Tibial artery (tissue), 4 donors: ENCODE results near the gene KIRREL3.

Source experiments
- DNase-seq, 2 donors: peaks; one replicate each; pipeline ENCODE4 v3.0.0-alpha.2; 2019
- H3K27ac ChIP-seq, 2 donors: fragments of 200-600 bp; sonication (generic) in 1 of 2; 1 replicate in 1 of 2; 2 replicates in 1 of 2; pipeline ENCODE4 v1.5.1; 2018 to 2019; ENCODE audit warnings: mild to moderate bottlenecking in 1 of 2
- H3K27me3 ChIP-seq, 2 donors: fragments of 200-600 bp; sonication (generic) in 1 of 2; one replicate each; pipeline versions ENCODE4 v1.5.1 to v1.6.0; 2016 to 2019
- H3K36me3 ChIP-seq, 3 donors: fragments of 200-600 bp; sonication (generic) in 2 of 3; one replicate each; pipeline ENCODE4 v1.5.1; 2016 to 2019; ENCODE audit warnings: mild to moderate bottlenecking in 2 of 3
- H3K4me1 ChIP-seq, 4 donors: fragments of 200-600 bp; sonication (generic) in 2 of 4; 1 replicate in 3 of 4; 2 replicates in 1 of 4; pipeline ENCODE4 v1.5.1; 2016 to 2019
- H3K4me3 ChIP-seq, 2 donors: fragments of 200-600 bp; sonication (generic) in 1 of 2; 1 replicate in 1 of 2; 2 replicates in 1 of 2; pipeline ENCODE4 v1.5.1; 2018 to 2019; ENCODE audit warnings: mild to moderate bottlenecking in 2 of 2
- H3K9me3 ChIP-seq, 3 donors: fragments of 200-600 bp; sonication (generic) in 1 of 3; one replicate each; pipeline ENCODE4 v1.5.1; 2016 to 2019
- intact Hi-C: fragments of 100-400 bp; cut with DNase I; formaldehyde crosslinking; loops from one replicate; pipeline ENCODE4 v1.15.0; 2023; ENCODE audit warnings: low total_unique reads
- TF ChIP-seq, protein P1 (sequence below), 2 experiments: fragments of 200-600 bp in 1 of 2; fragments of 450-650 bp in 1 of 2; IDR thresholded peaks; one replicate each; pipeline ENCODE4 v1.5.1; 2017 to 2019; ENCODE audit warnings: antibody characterized with exemption in 2 of 2, mild to moderate bottlenecking in 1 of 2, moderate library complexity in 1 of 2

KIRREL3 gene

DNA sequence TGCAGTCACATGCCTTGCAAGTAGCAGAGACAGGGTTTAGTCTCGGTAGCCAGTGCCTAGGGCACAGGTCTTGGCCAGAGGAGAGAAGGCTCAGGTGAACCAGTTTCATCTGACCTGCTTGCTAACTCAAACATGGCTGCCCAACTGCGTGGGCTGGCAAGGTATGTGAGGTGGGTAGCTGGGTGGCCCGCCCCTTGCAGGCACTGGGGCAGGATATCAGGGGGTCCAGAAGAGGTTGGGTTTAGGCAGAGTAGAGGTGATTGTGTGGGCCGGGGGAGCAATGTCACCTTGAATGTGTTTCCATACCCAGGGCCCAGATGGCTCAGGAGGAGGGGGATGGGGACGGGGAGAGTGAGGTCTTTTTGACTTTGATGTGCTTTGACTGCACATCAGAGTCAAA is 607.4 kb downstream of the KIRREL3 start:
- Histone ChIP-seq H3K27ac (no peak overlapping the region), H3K36me3 (no peaks in the 10 kb centered on the region), H3K27me3 (no peaks in the 10 kb centered on the region), H3K4me3 (no peak overlapping the region), H3K4me1 (peaks cover 0 to 14% (median 2%) of the 10 kb centered on the region in 4 donors), H3K9me3 (no peaks in the 10 kb centered on the region)
- TF ChIP-seq, protein P1, sequence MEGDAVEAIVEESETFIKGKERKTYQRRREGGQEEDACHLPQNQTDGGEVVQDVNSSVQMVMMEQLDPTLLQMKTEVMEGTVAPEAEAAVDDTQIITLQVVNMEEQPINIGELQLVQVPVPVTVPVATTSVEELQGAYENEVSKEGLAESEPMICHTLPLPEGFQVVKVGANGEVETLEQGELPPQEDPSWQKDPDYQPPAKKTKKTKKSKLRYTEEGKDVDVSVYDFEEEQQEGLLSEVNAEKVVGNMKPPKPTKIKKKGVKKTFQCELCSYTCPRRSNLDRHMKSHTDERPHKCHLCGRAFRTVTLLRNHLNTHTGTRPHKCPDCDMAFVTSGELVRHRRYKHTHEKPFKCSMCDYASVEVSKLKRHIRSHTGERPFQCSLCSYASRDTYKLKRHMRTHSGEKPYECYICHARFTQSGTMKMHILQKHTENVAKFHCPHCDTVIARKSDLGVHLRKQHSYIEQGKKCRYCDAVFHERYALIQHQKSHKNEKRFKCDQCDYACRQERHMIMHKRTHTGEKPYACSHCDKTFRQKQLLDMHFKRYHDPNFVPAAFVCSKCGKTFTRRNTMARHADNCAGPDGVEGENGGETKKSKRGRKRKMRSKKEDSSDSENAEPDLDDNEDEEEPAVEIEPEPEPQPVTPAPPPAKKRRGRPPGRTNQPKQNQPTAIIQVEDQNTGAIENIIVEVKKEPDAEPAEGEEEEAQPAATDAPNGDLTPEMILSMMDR (IDR thresholded peaks at IDR 0.05): no peak
- peak in 1 of 2 donors; percentile 47 for DNase-seq
- intact Hi-C loops: no loop called here

DNA sequence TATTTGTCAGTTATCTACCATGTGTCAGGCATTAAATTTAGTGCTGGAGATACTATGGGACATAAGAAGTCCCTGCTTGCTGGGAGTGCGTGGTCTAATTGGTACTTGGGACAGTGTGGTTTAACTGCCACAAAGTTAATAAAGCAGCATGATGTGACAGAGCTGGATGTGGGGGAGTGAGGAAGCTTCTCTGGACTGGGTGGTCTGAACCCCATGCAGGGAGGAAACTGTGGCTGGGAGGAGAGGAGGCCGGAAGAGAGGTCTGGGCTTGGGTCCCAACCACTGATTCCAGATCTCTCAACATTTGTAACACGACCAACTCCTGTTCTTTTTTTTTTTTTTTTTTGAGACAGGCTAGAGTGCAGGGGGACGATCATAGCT is 607.9 kb downstream of the KIRREL3 start:
- Histone ChIP-seq H3K4me3 (no peak overlapping the region), H3K9me3 (no peaks in the 10 kb centered on the region), H3K36me3 (no peaks in the 10 kb centered on the region), H3K27me3 (no peaks in the 10 kb centered on the region), H3K27ac (no peak overlapping the region), H3K4me1 (peaks cover 0 to 14% (median 2%) of the 10 kb centered on the region in 4 donors)
- no peak for DNase-seq
- intact Hi-C loops: no loop called here
- TF ChIP-seq, protein P1 (IDR thresholded peaks at IDR 0.05): no peak

DNA sequence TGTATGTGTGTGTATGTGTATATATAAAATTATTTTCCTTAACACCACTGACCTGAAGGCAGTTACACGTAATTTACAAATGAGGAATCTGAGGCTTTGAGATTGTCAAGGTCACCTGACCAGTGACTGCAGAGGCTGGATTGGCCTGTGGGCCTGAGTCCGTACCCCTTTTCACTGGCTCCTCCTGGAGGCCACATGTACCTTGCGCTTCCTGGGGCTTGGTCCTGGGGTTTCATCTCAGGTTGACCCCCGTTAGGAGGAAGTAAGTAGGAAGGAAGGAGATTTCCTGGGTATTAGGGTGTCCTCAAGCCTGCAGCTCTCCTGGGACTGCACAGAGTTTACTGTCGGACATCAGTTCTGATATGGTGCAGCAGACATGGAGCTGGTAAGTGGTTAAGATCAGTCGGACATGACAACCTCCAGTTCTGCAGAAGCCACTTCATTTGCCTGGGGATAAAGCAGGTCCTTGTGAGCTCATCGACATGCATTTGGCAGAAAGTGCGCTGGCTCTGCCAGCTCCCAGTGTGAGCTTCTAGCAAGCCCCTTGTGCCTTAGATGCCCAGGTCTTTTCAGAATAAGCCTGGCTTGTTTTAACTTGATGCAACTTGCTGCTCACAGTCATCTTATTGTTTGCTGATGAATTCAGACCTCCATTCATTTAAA is 608.5 kb downstream of the KIRREL3 start:
- H3K36me3 ChIP-seq: no peaks in the 10 kb centered on the region
- TF ChIP-seq, protein P1 (IDR thresholded peaks at IDR 0.05): no peak
- DNase-seq: peak in 1 of 2 donors; percentile 57
- H3K4me3 ChIP-seq: no peak overlapping the region
- H3K27ac ChIP-seq: no peak overlapping the region
- H3K4me1 ChIP-seq: peaks cover 0 to 16% (median 2%) of the 10 kb centered on the region in 4 donors
- intact Hi-C loops: no loop called here
- H3K9me3 ChIP-seq: no peaks in the 10 kb centered on the region
- H3K27me3 ChIP-seq: no peaks in the 10 kb centered on the region

DNA sequence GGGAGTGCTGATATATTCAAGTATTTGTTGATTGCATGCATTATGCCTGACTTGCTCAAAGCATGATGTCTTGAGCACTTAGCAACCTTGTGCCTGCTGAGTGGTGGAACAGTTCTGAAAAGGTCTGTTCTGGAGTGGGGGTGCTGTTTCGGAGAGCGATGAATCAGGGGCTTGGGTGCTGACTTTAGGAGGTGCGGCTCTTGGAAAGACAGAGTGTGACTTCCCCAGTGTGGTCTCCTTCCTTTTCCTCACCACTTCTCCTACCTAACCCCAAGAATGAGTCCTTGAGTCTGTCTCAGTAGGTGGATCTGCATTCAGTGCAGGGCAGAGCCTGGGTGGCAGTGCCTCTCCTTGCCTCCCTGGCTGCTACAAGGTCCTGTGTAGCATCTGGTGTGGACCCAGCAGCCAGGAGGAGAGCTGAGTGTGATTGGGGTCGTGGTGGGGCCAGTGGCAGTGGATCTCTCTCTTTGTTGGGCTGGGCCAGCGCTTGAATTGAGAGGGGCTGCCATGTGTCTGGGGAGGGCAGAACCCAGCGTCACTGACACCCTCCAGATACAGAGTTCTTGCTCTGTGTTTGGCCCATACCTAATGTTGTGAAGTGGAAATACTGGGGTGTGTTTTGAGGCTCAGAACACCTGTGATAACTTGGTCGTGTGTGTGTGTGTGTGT is 609.1 kb downstream of the KIRREL3 start:
- Histone ChIP-seq H3K4me1 (peaks cover 0 to 23% (median 4%) of the 10 kb centered on the region in 4 donors), H3K4me3 (no peak overlapping the region), H3K36me3 (no peaks in the 10 kb centered on the region), H3K27me3 (no peaks in the 10 kb centered on the region), H3K27ac (no peak overlapping the region), H3K9me3 (no peaks in the 10 kb centered on the region)
- peak in 1 of 2 donors; percentile 40 for DNase-seq
- TF ChIP-seq, protein P1 (IDR thresholded peaks at IDR 0.05): no peak
- intact Hi-C loops: no loop called here

DNA sequence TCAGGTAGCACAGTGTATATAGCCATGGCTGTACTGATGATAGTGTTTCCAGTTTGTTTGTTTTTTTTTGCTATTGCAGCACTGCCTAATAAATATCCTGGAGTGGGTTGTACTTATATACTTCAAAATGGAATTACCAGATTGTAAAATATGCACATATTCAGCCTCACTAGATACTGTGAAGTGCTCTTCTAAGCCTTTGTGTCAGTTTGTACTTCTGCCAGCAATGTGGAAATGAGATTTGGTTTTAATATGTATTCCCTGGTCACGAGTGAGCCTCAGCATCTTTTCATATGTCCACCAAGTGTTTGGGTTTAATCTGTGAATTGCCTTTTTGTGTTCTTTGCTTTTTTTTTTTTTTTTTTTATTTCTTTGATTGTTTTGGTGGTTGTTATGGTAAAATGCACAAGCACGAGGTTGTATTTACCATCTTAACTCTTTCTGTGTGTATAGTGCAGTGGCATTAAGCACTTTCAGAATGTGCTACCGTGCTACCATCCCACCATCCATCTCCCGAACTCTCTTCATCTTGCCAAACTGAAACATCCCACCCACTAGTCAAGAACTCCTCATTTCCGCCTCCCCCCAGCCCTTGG is 610.2 kb downstream of the KIRREL3 start:
- DNase-seq: no peak
- peaks cover 0 to 30% (median 9%) of the 10 kb centered on the region in 4 donors for H3K4me1 ChIP-seq
- TF ChIP-seq, protein P1 (IDR thresholded peaks at IDR 0.05): no peak
- no peaks in the 10 kb centered on the region for H3K36me3 ChIP-seq
- H3K27ac ChIP-seq: no peak overlapping the region
- intact Hi-C loops: no loop called here
- H3K9me3 ChIP-seq: no peaks in the 10 kb centered on the region
- H3K27me3 ChIP-seq: no peaks in the 10 kb centered on the region
- H3K4me3 ChIP-seq: no peak overlapping the region
